ENCODE results near the gene USP37.

- TF ChIP-seq EZH2 (IDR thresholded peaks at IDR 0.05) (no peak), CTCF (IDR thresholded peaks at IDR 0.05 in 2 of 3, conservative IDR thresholded peaks at IDR 0.05 in 1 of 3; ENCODE audit: borderline replicate concordance in 1 of 3, insufficient read depth in 1 of 3, low read depth in 2 of 3, low read length in 2 of 3) (no peak), REST (IDR thresholded peaks at IDR 0.05; ENCODE audit: low read depth) (no peak), JUND (IDR thresholded peaks at IDR 0.05) (no peak), EZH2phosphoT487 (IDR thresholded peaks at IDR 0.05; ENCODE audit: borderline replicate concordance) (no peak), RAD21 (IDR thresholded peaks at IDR 0.05; ENCODE audit: low read depth) (no peak)
Measured at GRCh38 chr2:218444692-218445357, 123.3 kb downstream of the USP37 start.

All from HCT116 (cell line).